Measurements from ENCODE around the gene RNF2.
"Not testable (repeated sequence)": the region's sequence is repeated elsewhere in the genome, so short reads cannot be mapped to it uniquely, and the experiment has no call there.

RNF2 gene

GRCh38 chr1:185050823-185051451 is 5.6 kb downstream of the RNF2 start:
- DNase-seq (ENCODE audit: low spot score), result no peak

- no peak for DNase-seq (ENCODE audit: low spot score)
These were observed 7.8 kb downstream of the RNF2 start for GRCh38 chr1:185053204-185053603.

- DNase-seq (ENCODE audit: low spot score), result no peak
These were observed 9.2 kb downstream of the RNF2 start for GRCh38 chr1:185054365-185055060.

- DNase-seq (ENCODE audit: low spot score), result no peak
These were observed 12.8 kb downstream of the RNF2 start for GRCh38 chr1:185058110-185058509.

- DNase-seq (ENCODE audit: low spot score), result no peak
These were observed 13.5 kb downstream of the RNF2 start for GRCh38 chr1:185058876-185059275.

GRCh38 chr1:185059950-185060571 is 14.7 kb downstream of the RNF2 start:
- DNase-seq (ENCODE audit: low spot score), result no peak

GRCh38 chr1:185062710-185063370 is 17.5 kb downstream of the RNF2 start:
- no peak for DNase-seq (ENCODE audit: low spot score)

- DNase-seq (ENCODE audit: low spot score), result no peak
These were observed 18.4 kb downstream of the RNF2 start for GRCh38 chr1:185063719-185064118.

- not testable (repeated sequence) for DNase-seq (ENCODE audit: low spot score)
These were observed 19.6 kb downstream of the RNF2 start for GRCh38 chr1:185065006-185065405.

GRCh38 chr1:185066181-185066580 is 20.8 kb downstream of the RNF2 start:
- DNase-seq (ENCODE audit: low spot score), result no peak

- DNase-seq (ENCODE audit: low spot score), result no peak
These were observed 23.0 kb downstream of the RNF2 start for GRCh38 chr1:185068341-185068740.

- no peak for DNase-seq (ENCODE audit: low spot score)
These were observed 23.9 kb downstream of the RNF2 start for GRCh38 chr1:185069202-185069772.

GRCh38 chr1:185070051-185070450 is 24.7 kb downstream of the RNF2 start:
- DNase-seq (ENCODE audit: low spot score), result no peak

GRCh38 chr1:185073725-185074124 is 28.4 kb downstream of the RNF2 start:
- DNase-seq (ENCODE audit: low spot score), result no peak

GRCh38 chr1:185074307-185074706 is 28.9 kb downstream of the RNF2 start:
- DNase-seq (ENCODE audit: low spot score), result no peak

GRCh38 chr1:185075476-185075875 is 30.1 kb downstream of the RNF2 start:
- DNase-seq (ENCODE audit: low spot score), result no peak

GRCh38 chr1:185077374-185077773 is 32.0 kb downstream of the RNF2 start:
- no peak for DNase-seq (ENCODE audit: low spot score)

GRCh38 chr1:185080422-185080821 is 35.1 kb downstream of the RNF2 start:
- DNase-seq (ENCODE audit: low spot score), result no peak

- no peak for DNase-seq (ENCODE audit: low spot score)
These were observed 38.5 kb downstream of the RNF2 start for GRCh38 chr1:185083818-185084217.

- no peak for DNase-seq (ENCODE audit: low spot score)
These were observed 41.7 kb downstream of the RNF2 start for GRCh38 chr1:185087101-185087500.

GRCh38 chr1:185087746-185088145 is 42.4 kb downstream of the RNF2 start:
- no peak for DNase-seq (ENCODE audit: low spot score)

- no peak for DNase-seq (ENCODE audit: low spot score)
These were observed 46.1 kb downstream of the RNF2 start for GRCh38 chr1:185091480-185091879.

- no peak for DNase-seq (ENCODE audit: low spot score)
These were observed 49.4 kb downstream of the RNF2 start for GRCh38 chr1:185094761-185095160.
